A673 (cell line): ENCODE measurements around the gene TMEM72. TPM values are rescaled to one million over a fixed set of nuclear protein-coding genes. Genes with fewer than 3 reads are reported as not detected.

Experiments used
- BruUV-seq: library from RNA; stranded (reverse); fragments of 400-500 nt; replicated peaks from 2 replicates; lab custom pipeline; 2021; lab: Mats Ljungman, UMichigan
- CTCF ChIA-PET: fragments of 300-600 bp; sonication (Branson Sonifier 250); formaldehyde crosslinking; loops from one replicate; lab custom pipeline; 2022; ENCODE audit warnings: antibody characterized with exemption; lab: Charles Lee
- POLR2A ChIA-PET: fragments of 300-600 bp; sonication (Branson Sonifier 250); formaldehyde crosslinking; loops from one replicate; lab custom pipeline; 2022; ENCODE audit warnings: antibody characterized with exemption; ENCODE audit not compliant: low non-redundant PET; lab: Charles Lee
- DNase-seq: peaks from one replicate; pipeline ENCODE4 v3.0.0-alpha.2; 2015; ENCODE audit warnings: low spot score
- H3K27ac ChIP-seq: fragments of 200-600 bp; sonication (generic); 2 replicates; pipeline ENCODE4 v1.5.1; 2016; ENCODE audit warnings: mixed run types, low read depth, mild to moderate bottlenecking, mixed read lengths, antibody characterized with exemption, low read length; ENCODE audit not compliant: poor library complexity, severe bottlenecking
- H3K27me3 ChIP-seq: fragments of 200-600 bp; sonication (generic); replicated peaks from 2 replicates; pipeline ENCODE4 v1.6.1; 2017; ENCODE audit warnings: mixed run types, low read depth, mild to moderate bottlenecking, mixed read lengths, antibody characterized with exemption, low read length; ENCODE audit not compliant: insufficient read depth, poor library complexity
- H3K36me3 ChIP-seq: fragments of 200-600 bp; sonication (generic); 2 replicates; pipeline ENCODE4 v1.6.1; 2016; ENCODE audit warnings: mixed run types, mild to moderate bottlenecking, mixed read lengths, antibody characterized with exemption, low read length; ENCODE audit not compliant: insufficient read depth, poor library complexity, severe bottlenecking
- H3K4me1 ChIP-seq: fragments of 200-600 bp; sonication (generic); 2 replicates; pipeline ENCODE4 v1.6.1; 2017; ENCODE audit warnings: mixed run types, mild to moderate bottlenecking, mixed read lengths, antibody characterized with exemption, low read length; ENCODE audit not compliant: insufficient read depth, poor library complexity, severe bottlenecking
- H3K4me3 ChIP-seq: fragments of 200-600 bp; sonication (generic); 2 replicates; pipeline ENCODE4 v1.5.1; 2016; ENCODE audit warnings: low read depth, mixed run types, mild to moderate bottlenecking, mixed read lengths, low read length; ENCODE audit not compliant: poor library complexity, severe bottlenecking
- H3K9me3 ChIP-seq: fragments of 200-600 bp; sonication (generic); 2 replicates; pipeline ENCODE4 v1.6.1; 2016; ENCODE audit warnings: mixed run types, low read depth, mild to moderate bottlenecking, mixed read lengths, antibody characterized with exemption, low read length; ENCODE audit not compliant: poor library complexity, severe bottlenecking
- EZH2 ChIP-seq: fragments of 200-600 bp; sonication (generic); IDR thresholded peaks from 2 replicates; pipeline ENCODE4 v1.6.1; 2017; ENCODE audit warnings: borderline replicate concordance, low read depth, mild to moderate bottlenecking, mixed read lengths, antibody characterized with exemption, low read length; ENCODE audit not compliant: poor library complexity, severe bottlenecking
- intact Hi-C: fragments of 100-400 bp; cut with micrococcal nuclease; formaldehyde crosslinking; loops from one replicate; pipeline ENCODE4 v1.10.0; 2022; ENCODE audit not compliant: unreplicated experiment
- total RNA-seq: library from RNA; stranded (reverse); gene quantifications from 2 replicates; pipeline ENCODE4 v1.2.3, GENCODE V29; 2021
- TF ChIP-seq, protein P1 (sequence below): fragments of 300-800, 200-600 bp; sonication (generic); conservative IDR thresholded peaks from 2 replicates; pipeline ENCODE4 v1.5.1; 2017; ENCODE audit warnings: low read depth, mild to moderate bottlenecking, antibody characterized with exemption, low read length, moderate library complexity, mixed read lengths

TMEM72 gene
- total RNA-seq, 1 experiment from 2014 or later, result 0.80 TPM

DNA sequence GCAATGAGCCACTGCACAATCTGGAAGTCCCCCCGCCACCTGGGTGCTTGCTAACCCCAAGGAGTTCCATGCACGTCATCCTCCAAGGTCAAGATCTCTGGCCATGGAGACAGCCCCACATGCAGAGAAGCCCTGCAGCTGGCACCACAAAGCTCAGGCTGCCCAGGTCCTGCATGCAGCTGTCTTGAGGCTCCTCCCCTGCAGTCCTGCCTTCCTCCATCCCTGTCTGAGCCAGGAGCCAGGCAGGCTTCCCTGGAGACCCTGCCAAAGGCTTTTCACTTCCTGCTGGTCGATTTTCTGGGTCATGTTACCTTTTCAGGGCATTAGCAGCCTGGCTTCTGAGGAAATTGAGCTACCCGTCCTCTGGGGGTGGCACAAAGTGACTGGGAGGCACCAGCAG, 12.5 kb upstream of the TMEM72 start:
- Histone ChIP-seq H3K27me3 (no peaks in the 10 kb centered on the region), H3K36me3 (no peaks in the 10 kb centered on the region), H3K27ac (no peak overlapping the region), H3K4me1 (peaks cover 18% of the 10 kb centered on the region), H3K9me3 (no peaks in the 10 kb centered on the region), H3K4me3 (no peak overlapping the region)
- no TSS peak for BruUV-seq
- no peak for TF ChIP-seq EZH2
- TF ChIP-seq, protein P1, sequence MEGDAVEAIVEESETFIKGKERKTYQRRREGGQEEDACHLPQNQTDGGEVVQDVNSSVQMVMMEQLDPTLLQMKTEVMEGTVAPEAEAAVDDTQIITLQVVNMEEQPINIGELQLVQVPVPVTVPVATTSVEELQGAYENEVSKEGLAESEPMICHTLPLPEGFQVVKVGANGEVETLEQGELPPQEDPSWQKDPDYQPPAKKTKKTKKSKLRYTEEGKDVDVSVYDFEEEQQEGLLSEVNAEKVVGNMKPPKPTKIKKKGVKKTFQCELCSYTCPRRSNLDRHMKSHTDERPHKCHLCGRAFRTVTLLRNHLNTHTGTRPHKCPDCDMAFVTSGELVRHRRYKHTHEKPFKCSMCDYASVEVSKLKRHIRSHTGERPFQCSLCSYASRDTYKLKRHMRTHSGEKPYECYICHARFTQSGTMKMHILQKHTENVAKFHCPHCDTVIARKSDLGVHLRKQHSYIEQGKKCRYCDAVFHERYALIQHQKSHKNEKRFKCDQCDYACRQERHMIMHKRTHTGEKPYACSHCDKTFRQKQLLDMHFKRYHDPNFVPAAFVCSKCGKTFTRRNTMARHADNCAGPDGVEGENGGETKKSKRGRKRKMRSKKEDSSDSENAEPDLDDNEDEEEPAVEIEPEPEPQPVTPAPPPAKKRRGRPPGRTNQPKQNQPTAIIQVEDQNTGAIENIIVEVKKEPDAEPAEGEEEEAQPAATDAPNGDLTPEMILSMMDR, result no peak
- no peak for DNase-seq
- intact Hi-C loops, result no loop called here
- CTCF ChIA-PET, result no interaction called here
- POLR2A ChIA-PET, result no interaction called here

DNA sequence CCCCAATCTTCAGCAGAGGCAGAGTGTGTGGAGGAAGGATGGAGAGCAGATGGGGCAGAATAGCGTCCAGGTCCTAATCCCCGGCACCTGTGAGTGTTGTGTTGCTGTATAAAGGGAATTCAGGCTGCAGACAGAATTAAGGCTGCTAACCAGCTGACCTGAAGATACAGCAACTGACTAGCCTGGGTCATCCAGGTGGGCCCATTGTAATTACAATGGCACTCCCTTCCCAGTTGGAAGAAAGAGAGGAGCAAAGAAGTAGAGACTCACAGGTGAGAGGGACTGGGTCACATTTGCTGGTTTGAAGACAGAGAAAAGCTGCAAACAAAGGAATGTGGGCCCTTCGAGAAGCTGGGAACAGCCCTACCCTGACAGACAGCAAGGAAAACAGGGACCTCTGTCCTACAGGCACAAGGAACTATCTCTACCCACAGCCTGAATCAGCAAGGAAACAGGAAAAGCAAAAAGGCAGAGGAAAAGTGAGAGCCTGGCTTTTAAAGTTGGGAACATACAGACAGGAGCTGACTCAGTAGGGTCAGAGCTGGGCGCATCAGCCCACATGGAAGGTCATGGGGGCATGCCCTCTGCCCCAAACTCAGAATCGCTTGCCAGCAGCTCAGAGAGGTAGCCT, 11.6 kb upstream of the TMEM72 start:
- no TSS peak for BruUV-seq
- Histone ChIP-seq H3K4me1 (peaks cover 19% of the 10 kb centered on the region), H3K4me3 (no peak overlapping the region), H3K27me3 (no peaks in the 10 kb centered on the region), H3K9me3 (no peaks in the 10 kb centered on the region), H3K36me3 (no peaks in the 10 kb centered on the region), H3K27ac (no peak overlapping the region)
- intact Hi-C loops, result no loop called here
- TF ChIP-seq EZH2, result no peak
- TF ChIP-seq, protein P1, result no peak
- POLR2A ChIA-PET, result no interaction called here
- CTCF ChIA-PET, result no interaction called here
- DNase-seq, result no peak

DNA sequence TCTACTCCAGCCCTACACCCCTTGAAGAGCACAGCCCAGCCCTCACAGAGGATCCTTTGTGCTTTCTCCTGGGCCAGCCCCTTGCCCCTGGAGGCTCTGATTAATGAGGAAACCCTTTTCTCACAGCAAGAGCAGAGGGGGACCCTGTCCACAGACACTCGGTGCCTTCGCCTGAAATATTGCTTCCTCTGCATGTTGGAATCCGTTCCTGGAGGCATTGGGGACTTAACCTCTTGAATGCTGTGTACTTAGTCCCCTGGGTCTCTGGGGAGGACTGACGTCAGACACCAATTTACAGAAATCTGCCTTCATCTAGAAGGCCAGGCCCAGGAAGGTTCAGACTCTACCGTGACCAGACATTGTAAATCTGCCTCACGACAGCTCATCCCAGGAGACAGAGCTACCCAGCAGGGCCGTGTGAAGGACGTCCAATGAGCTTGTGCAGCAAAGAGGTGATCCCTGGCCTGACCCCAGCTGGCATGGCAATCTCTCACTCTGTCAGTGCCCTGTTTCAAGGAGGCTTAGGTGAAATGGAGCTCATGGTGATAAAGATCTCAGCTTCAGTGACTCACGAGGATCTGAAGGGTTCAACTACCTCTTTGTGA, 8.1 kb upstream of the TMEM72 start:
- Histone ChIP-seq H3K27me3 (no peaks in the 10 kb centered on the region), H3K9me3 (no peaks in the 10 kb centered on the region), H3K4me1 (peaks cover 34% of the 10 kb centered on the region), H3K4me3 (no peak overlapping the region), H3K27ac (peak overlapping the region; percentile 11), H3K36me3 (no peaks in the 10 kb centered on the region)
- BruUV-seq, result no TSS peak
- peak; percentile 81 for DNase-seq
- no peak for TF ChIP-seq EZH2
- TF ChIP-seq, protein P1, result no peak
- ChIA-PET POLR2A (no interaction called here), CTCF (no interaction called here)
- intact Hi-C loops, result no loop called here
